HepG2 (cell line): Measurements from ENCODE around the gene FANCD2OS. TPM values are rescaled to one million over a fixed set of nuclear protein-coding genes. Genes with fewer than 3 reads are reported as not detected.
"Not testable (repeated sequence)": the region's sequence is repeated elsewhere in the genome, so short reads cannot be mapped to it uniquely, and the experiment has no call there.

Source experiments
- ATAC-seq: fragments of 200-7000 bp; cut with Tn5 transposase; 3 replicates; pipeline ENCODE4 v1.9.1; 2020; ENCODE audit warnings: mild to moderate bottlenecking, moderate library complexity
- BruUV-seq: library from RNA; stranded (reverse); fragments of 400-500 nt; replicated peaks from 2 replicates; lab custom pipeline; 2021; lab: Mats Ljungman, UMichigan
- CTCF ChIA-PET: fragments of 300-600 bp; formaldehyde crosslinking; extraction: SDS; loops from one replicate; lab custom pipeline; 2021; ENCODE audit warnings: low total read pairs, inconsistent platforms, low intra/inter-chr PET ratio; lab: Yijun Ruan, JAX
- POLR2A ChIA-PET: fragments of 350-600 bp; sonication (Branson Sonifier 250); formaldehyde crosslinking; loops from one replicate; lab custom pipeline; 2020; ENCODE audit warnings: antibody characterized with exemption, inconsistent platforms; lab: Yijun Ruan, JAX
- DNase-seq: peaks from one replicate; pipeline ENCODE4 v3.0.0-alpha.2; 2015; ENCODE audit warnings: low spot score
- FAIRE-seq: peaks from 3 replicates; lab custom pipeline; 2011; peaks lifted over from hg19 to GRCh38; lab: Jason Lieb, UNC
- H2AFZ ChIP-seq: one replicate; pipeline ENCODE4 v1.6.1; 2011; ENCODE audit warnings: low read length, inconsistent platforms
- H3K27ac ChIP-seq: fragments of 300-600 bp; 3 replicates; pipeline ENCODE4 v1.8.0; 2011; ENCODE audit warnings: mixed run types, mild to moderate bottlenecking, mixed read lengths, low read length, inconsistent platforms; ENCODE audit not compliant: insufficient read depth; ENCODE audit errors: extremely low read length
- H3K27me3 ChIP-seq, 2 experiments: fragments of 200-600 bp in 1 of 2; 2 replicates in 1 of 2; 3 replicates in 1 of 2; pipeline versions ENCODE4 v1.6.0 to v1.8.0; 2011; ENCODE audit warnings: low read length in 2 of 2, mild to moderate bottlenecking in 2 of 2, moderate library complexity in 2 of 2, inconsistent platforms in 1 of 2; ENCODE audit not compliant: insufficient read depth in 2 of 2, control insufficient read depth in 1 of 2
- H3K36me3 ChIP-seq, 2 experiments: fragments of 200-600 bp in 1 of 2; replicated peaks in 1 of 2; 2 replicates in 1 of 2; 3 replicates in 1 of 2; pipeline versions ENCODE4 v1.5.1 to v1.8.0; 2011; ENCODE audit warnings: low read length in 2 of 2, inconsistent platforms in 1 of 2; ENCODE audit not compliant: insufficient read depth in 2 of 2, control insufficient read depth in 1 of 2
- H3K4me1 ChIP-seq: 2 replicates; pipeline ENCODE4 v1.5.1; 2012; ENCODE audit warnings: low read length, inconsistent platforms; ENCODE audit not compliant: insufficient read depth
- H3K4me2 ChIP-seq: 2 replicates; pipeline ENCODE4 v1.6.0; 2011; ENCODE audit warnings: low read depth, low read length, inconsistent platforms
- H3K4me3 ChIP-seq, 3 experiments: fragments of 200-600 bp in 1 of 3; sonication (generic), shearing (Covaris generic) in 1 of 3; replicated peaks in 1 of 3; 2 replicates each; pipeline ENCODE4 v1.5.1; 2011 to 2016; ENCODE audit warnings: low read length in 3 of 3, inconsistent platforms in 2 of 3, low read depth in 2 of 3, mild to moderate bottlenecking in 2 of 3, control low read depth in 1 of 3, mixed read lengths in 1 of 3; ENCODE audit not compliant: insufficient read depth in 1 of 3
- H3K79me2 ChIP-seq: one replicate; pipeline ENCODE4 v1.6.1; 2011; ENCODE audit warnings: low read length, inconsistent platforms; ENCODE audit not compliant: insufficient read depth
- H3K9ac ChIP-seq: 2 replicates; pipeline ENCODE4 v1.6.0; 2011; ENCODE audit warnings: mild to moderate bottlenecking, low read depth, low read length, inconsistent platforms; ENCODE audit not compliant: insufficient read depth
- H3K9me3 ChIP-seq: 2 replicates; pipeline ENCODE4 v1.5.1; 2012; ENCODE audit warnings: mild to moderate bottlenecking, low read length
- H4K20me1 ChIP-seq: 2 replicates; pipeline ENCODE4 v1.6.0; 2011; ENCODE audit warnings: inconsistent platforms, mild to moderate bottlenecking, low read length, moderate library complexity; ENCODE audit not compliant: insufficient read depth
- BRD4 ChIP-seq: sonication (generic); formaldehyde crosslinking; IDR thresholded peaks from 2 replicates; pipeline ENCODE4 v1.4.0; 2020; ENCODE audit warnings: missing genetic modification reagents
- CREM ChIP-seq, 2 experiments: sonication (generic) in 1 of 2; formaldehyde crosslinking in 1 of 2; IDR thresholded peaks; 2 replicates each; pipeline versions ENCODE4 v1.4.0 to v1.6.1; 2016 to 2020; ENCODE audit warnings: antibody characterized with exemption in 1 of 2, mild to moderate bottlenecking in 1 of 2, missing genetic modification reagents in 1 of 2
- HNRNPLL ChIP-seq: fragments of 200-400 bp; formaldehyde crosslinking; IDR thresholded peaks from 2 replicates; pipeline ENCODE4 v1.6.1; 2017; ENCODE audit warnings: mild to moderate bottlenecking, low read depth, low read length; ENCODE audit not compliant: poor library complexity, severe bottlenecking
- HNRNPUL1 ChIP-seq: fragments of 200-400 bp; formaldehyde crosslinking; IDR thresholded peaks from 2 replicates; pipeline ENCODE4 v1.6.1; 2017; ENCODE audit warnings: low read depth, mild to moderate bottlenecking, low read length, moderate library complexity
- MBD4 ChIP-seq: IDR thresholded peaks from 2 replicates; pipeline ENCODE4 v1.6.1; 2012; ENCODE audit warnings: low read length, inconsistent platforms, borderline replicate concordance
- NFE2L1 ChIP-seq: sonication (generic); formaldehyde crosslinking; IDR thresholded peaks from 2 replicates; pipeline ENCODE4 v1.4.0; 2020; ENCODE audit warnings: missing genetic modification reagents, mild to moderate bottlenecking, borderline replicate concordance
- PRPF4 ChIP-seq: fragments of 200-400 bp; formaldehyde crosslinking; IDR thresholded peaks from 2 replicates; pipeline ENCODE4 v1.6.1; 2016; ENCODE audit warnings: low read length, low read depth; ENCODE audit not compliant: poor library complexity, severe bottlenecking
- STAG1 ChIP-seq: sonication (generic); formaldehyde crosslinking; IDR thresholded peaks from 2 replicates; pipeline ENCODE4 v1.4.0; 2020; ENCODE audit warnings: missing genetic modification reagents
- TFDP1 ChIP-seq: IDR thresholded peaks from 2 replicates; pipeline ENCODE4 v1.6.1; 2016; ENCODE audit warnings: missing compliant biosample characterization, missing genetic modification reagents, borderline replicate concordance
- ZNF12 ChIP-seq: sonication (generic); formaldehyde crosslinking; IDR thresholded peaks from 2 replicates; pipeline ENCODE4 v1.5.0; 2020; ENCODE audit warnings: missing genetic modification reagents
- ZNF275 ChIP-seq: sonication (generic); formaldehyde crosslinking; IDR thresholded peaks from 2 replicates; pipeline ENCODE4 v1.8.0; 2022; ENCODE audit warnings: missing genetic modification reagents, mild to moderate bottlenecking, inconsistent platforms, borderline replicate concordance
- ZNF441 ChIP-seq: sonication (generic); formaldehyde crosslinking; IDR thresholded peaks from 2 replicates; pipeline ENCODE4 v1.7.0; 2021; ENCODE audit warnings: missing genetic modification reagents, borderline replicate concordance
- ZSCAN12 ChIP-seq: sonication (generic); formaldehyde crosslinking; IDR thresholded peaks from 2 replicates; pipeline ENCODE4 v1.9.0; 2021; ENCODE audit warnings: mild to moderate bottlenecking, missing genetic modification reagents
- WGBS: methylation state at CpG from one replicate; pipeline ENCODE4 v1.1.6; 2017; ENCODE audit warnings: low lambda C conversion rate; 5-methylcytosine and 5-hydroxymethylcytosine counted together
- in situ Hi-C: cut with HindIII; loops from 2 replicates; pipeline ENCODE4 v1.10.0; 2017; ENCODE audit warnings: low pct_unique_long_range_greater_than_20kb; ENCODE audit not compliant: extremely low pct_ligation_motif_present
- intact Hi-C: fragments of 100-400 bp; cut with micrococcal nuclease; formaldehyde crosslinking; loops from one replicate; pipeline ENCODE4 v1.10.0; 2022; ENCODE audit not compliant: unreplicated experiment
- polyA plus RNA-seq, 8 experiments: library from polyadenylated mRNA; depleted of rRNA in 3 of 8; stranded (reverse) in 7 of 8; unstranded in 1 of 8; fragments of >200 nt; fragmentation: Illumina TruSeq in 4 of 8; extraction: Trizol in 4 of 8; gene quantifications; 2 replicates each; pipeline versions ENCODE4 v1.2.1 to v1.2.3, GENCODE V29; 2011 to 2016; ENCODE audit warnings: low read depth in 4 of 8, missing spikeins in 1 of 8, mixed read lengths in 1 of 8; ENCODE audit not compliant: insufficient read depth in 1 of 8
- total RNA-seq, 5 experiments: library from RNA; depleted of rRNA; stranded (reverse); fragments of >200 nt; fragmentation: Illumina TruSeq; extraction: Trizol; gene quantifications; 2 replicates each; pipeline ENCODE4 v1.2.3, GENCODE V29; 2016; ENCODE audit warnings: low read depth in 1 of 5

FANCD2OS gene
- total and polyA plus RNA-seq, 2 of the 13 experiments (the other 11 are each of a cell fraction or from before 2014, with no cell fraction given): not detected

- H3K4me1 ChIP-seq, in situ Hi-C loops, CTCF ChIA-PET, BruUV-seq, H4K20me1 ChIP-seq, FAIRE-seq, POLR2A ChIA-PET, ATAC-seq, H2AFZ ChIP-seq, H3K4me3 ChIP-seq, H3K27me3 ChIP-seq, intact Hi-C loops, H3K9ac ChIP-seq, H3K79me2 ChIP-seq, H3K4me2 ChIP-seq, H3K9me3 ChIP-seq, H3K27ac ChIP-seq, DNase-seq: not testable (repeated sequence)
- no CpG with 5 or more reads among the region's 1 CpG for WGBS
- H3K36me3 ChIP-seq: peaks cover 11 to 48% of the 10 kb centered on the region in 2 experiments
Observed at GRCh38 chr3:10090774-10091173, 17.3 kb downstream of the FANCD2OS start.

- ChIA-PET CTCF (no interaction called here), POLR2A (no interaction called here)
- Histone ChIP-seq H3K27ac (no peak overlapping the region), H2AFZ (no peak overlapping the region), H3K27me3 (no peaks in the 10 kb centered on the region), H3K36me3 (peaks cover 10 to 52% of the 10 kb centered on the region in 2 experiments), H3K9me3 (no peaks in the 10 kb centered on the region), H3K4me2 (no peak overlapping the region), H3K79me2 (no peaks in the 10 kb centered on the region), H4K20me1 (no peaks in the 10 kb centered on the region), H3K4me3 (no peak overlapping the region), H3K9ac (no peak overlapping the region), H3K4me1 (no peaks in the 10 kb centered on the region)
- DNase-seq (no peak), FAIRE-seq (no peak), ATAC-seq (no peak)
- 97% methylated on average over 6 of the region's 6 CpGs for WGBS
- BruUV-seq: no TSS peak
- intact Hi-C loops (no loop called here), in situ Hi-C loops (no loop called here)
- TF ChIP-seq CREM (IDR thresholded peaks at IDR 0.05) (no peak), CREM (CRISPR knock-in tag; IDR thresholded peaks at IDR 0.05) (no peak), NFE2L1 (CRISPR knock-in tag) (no peak), ZSCAN12 (no peak), PRPF4 (no peak), ZNF275 (CRISPR knock-in tag) (no peak), STAG1 (CRISPR knock-in tag) (no peak), TFDP1 (CRISPR knock-in tag) (no peak), ZNF12 (CRISPR knock-in tag) (no peak), BRD4 (CRISPR knock-in tag) (no peak), ZNF441 (no peak), MBD4 (no peak), HNRNPLL (no peak), HNRNPUL1 (no peak)
Observed at GRCh38 chr3:10090179-10090578, 17.9 kb downstream of the FANCD2OS start.
